ENCODE results near the gene RGCC. TPM values are rescaled to one million over a fixed set of nuclear protein-coding genes. Genes with fewer than 3 reads are reported as not detected.

The RGCC gene
- total and polyA plus RNA-seq, 12 donors: 15.6 to 63.2 (median 46.6) TPM

GRCh38 chr13:41461527-41462139, 4.3 kb downstream of the RGCC start:
- no peak for ATAC-seq
- H3K4me1 ChIP-seq: peaks cover 1 to 77% (median 39%) of the 10 kb centered on the region in 9 donors
- no peaks in the 10 kb centered on the region for H3K9me3 ChIP-seq
- peak overlapping the region; percentile 20 to 80 (median 64) for H3K4me3 ChIP-seq
- intact Hi-C loops (cut with DNase I): loop anchor here in 3 of 10 donors (5.0 to 10.0 kb wide), 3 partner anchors 86 to 183 kb away; no protein-coding TSS in a partner anchor
- TF ChIP-seq, protein P1, sequence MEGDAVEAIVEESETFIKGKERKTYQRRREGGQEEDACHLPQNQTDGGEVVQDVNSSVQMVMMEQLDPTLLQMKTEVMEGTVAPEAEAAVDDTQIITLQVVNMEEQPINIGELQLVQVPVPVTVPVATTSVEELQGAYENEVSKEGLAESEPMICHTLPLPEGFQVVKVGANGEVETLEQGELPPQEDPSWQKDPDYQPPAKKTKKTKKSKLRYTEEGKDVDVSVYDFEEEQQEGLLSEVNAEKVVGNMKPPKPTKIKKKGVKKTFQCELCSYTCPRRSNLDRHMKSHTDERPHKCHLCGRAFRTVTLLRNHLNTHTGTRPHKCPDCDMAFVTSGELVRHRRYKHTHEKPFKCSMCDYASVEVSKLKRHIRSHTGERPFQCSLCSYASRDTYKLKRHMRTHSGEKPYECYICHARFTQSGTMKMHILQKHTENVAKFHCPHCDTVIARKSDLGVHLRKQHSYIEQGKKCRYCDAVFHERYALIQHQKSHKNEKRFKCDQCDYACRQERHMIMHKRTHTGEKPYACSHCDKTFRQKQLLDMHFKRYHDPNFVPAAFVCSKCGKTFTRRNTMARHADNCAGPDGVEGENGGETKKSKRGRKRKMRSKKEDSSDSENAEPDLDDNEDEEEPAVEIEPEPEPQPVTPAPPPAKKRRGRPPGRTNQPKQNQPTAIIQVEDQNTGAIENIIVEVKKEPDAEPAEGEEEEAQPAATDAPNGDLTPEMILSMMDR (IDR thresholded peaks at IDR 0.05): no peak
- no peak for DNase-seq
- peaks cover 0 to 20% (median 11%) of the 10 kb centered on the region in 7 donors for H3K27me3 ChIP-seq
- peaks cover 0 to 31% (median 0%) of the 10 kb centered on the region in 9 donors for H3K36me3 ChIP-seq
- 69 to 81% methylated on average over 3 of the region's 3 CpGs for WGBS, 2 donors
- H3K27ac ChIP-seq: peak overlapping the region; percentile 6 to 91 (median 57)

GRCh38 chr13:41462427-41462826, 5.1 kb downstream of the RGCC start:
- TF ChIP-seq, protein P1 (IDR thresholded peaks at IDR 0.05): no peak
- Histone ChIP-seq H3K4me3 (peak overlapping the region; percentile 9 to 80 (median 64)), H3K27me3 (peaks cover 0 to 12% (median 11%) of the 10 kb centered on the region in 7 donors), H3K36me3 (peaks cover 0 to 39% (median 0%) of the 10 kb centered on the region in 9 donors), H3K27ac (peak overlapping the region in 9 of 10 donors; percentile 19 to 91 (median 68)), H3K9me3 (no peaks in the 10 kb centered on the region), H3K4me1 (peaks cover 5 to 80% (median 42%) of the 10 kb centered on the region in 9 donors)
- WGBS, 2 donors: 68 to 73% methylated on average over 6 of the region's 6 CpGs
- ATAC-seq (no peak), DNase-seq (no peak)
- intact Hi-C loops (cut with DNase I): loop anchor here in 3 of 10 donors (5.0 to 10.0 kb wide), 3 partner anchors 85 to 182 kb away; no protein-coding TSS in a partner anchor

GRCh38 chr13:41463838-41464602, 6.7 kb downstream of the RGCC start:
- Histone ChIP-seq H3K4me3 (peak overlapping the region in 9 of 10 donors; percentile 9 to 70 (median 32)), H3K27me3 (peaks cover 0 to 4% (median 0%) of the 10 kb centered on the region in 7 donors), H3K36me3 (peaks cover 0 to 55% (median 10%) of the 10 kb centered on the region in 9 donors), H3K9me3 (no peaks in the 10 kb centered on the region), H3K27ac (peak overlapping the region; percentile 34 to 86 (median 73)), H3K4me1 (peaks cover 3 to 70% (median 31%) of the 10 kb centered on the region in 9 donors)
- intact Hi-C loops (cut with DNase I): loop anchor here in 3 of 10 donors (5.0 to 10.0 kb wide), 3 partner anchors 83 to 181 kb away; no protein-coding TSS in a partner anchor
- TF ChIP-seq, protein P1 (IDR thresholded peaks at IDR 0.05): no peak
- 72 to 74% methylated on average over 11 of the region's 11 CpGs for WGBS, 2 donors
- ATAC-seq (peak in 3 of 8 donors; percentile 11 to 38 (median 18)), DNase-seq (no peak)

GRCh38 chr13:41465241-41465847, 8.0 kb downstream of the RGCC start:
- Histone ChIP-seq H3K36me3 (peaks cover 0 to 67% (median 10%) of the 10 kb centered on the region in 9 donors), H3K9me3 (no peaks in the 10 kb centered on the region), H3K4me1 (peaks cover 3 to 67% (median 31%) of the 10 kb centered on the region in 9 donors), H3K27me3 (peaks cover 0 to 4% (median 0%) of the 10 kb centered on the region in 7 donors), H3K27ac (peak overlapping the region in 9 of 10 donors; percentile 28 to 86 (median 71)), H3K4me3 (peak overlapping the region in 1 of 10 donors; percentile 62)
- peak; percentile 44 to 88 (median 78) for ATAC-seq
- DNase-seq: peak; percentile 51 to 66
- TF ChIP-seq, protein P1 (IDR thresholded peaks at IDR 0.05): no peak
- WGBS, 2 donors: 62 to 76% methylated on average over 4 of the region's 4 CpGs
- intact Hi-C loops (cut with DNase I): loop anchor here in 2 of 10 donors (10.0 kb wide), 2 partner anchors 149 to 179 kb away; no protein-coding TSS in a partner anchor
